Astrocyte (in vitro differentiated cells and primary cell): ENCODE data around the gene CARD14.

Source experiments
- EZH2 ChIP-seq: IDR thresholded peaks from 2 replicates; pipeline ENCODE4 v1.6.1; 2012; ENCODE audit warnings: mild to moderate bottlenecking, low read length, inconsistent platforms; ENCODE audit not compliant: insufficient read depth
- TF ChIP-seq, protein P1 (sequence below): IDR thresholded peaks from 2 replicates; pipeline ENCODE4 v1.5.1; 2011; ENCODE audit warnings: low read depth, mild to moderate bottlenecking, inconsistent platforms, low read length, moderate library complexity; ENCODE audit not compliant: insufficient read depth

DNA sequence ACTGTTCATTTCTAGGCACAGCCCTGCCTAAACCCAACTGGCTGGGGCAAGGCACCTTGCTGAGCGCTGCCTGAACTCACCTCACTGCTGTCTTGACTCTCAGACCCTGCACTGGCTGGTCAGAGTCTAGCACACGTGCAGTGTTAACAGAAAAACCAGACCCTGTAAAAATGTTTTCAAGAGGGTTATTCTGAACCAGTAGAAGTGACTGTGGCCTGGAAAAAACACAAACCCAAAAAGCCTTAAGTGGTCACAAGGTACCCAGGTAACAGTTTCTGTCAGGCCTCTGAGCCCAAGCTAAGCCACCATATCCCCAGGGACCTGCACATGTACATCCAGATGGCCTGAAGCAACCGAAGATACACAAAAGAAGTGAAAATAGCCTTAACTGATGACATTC, 16.8 kb upstream of the CARD14 start:
- TF ChIP-seq EZH2 = no peak
- TF ChIP-seq, protein P1, sequence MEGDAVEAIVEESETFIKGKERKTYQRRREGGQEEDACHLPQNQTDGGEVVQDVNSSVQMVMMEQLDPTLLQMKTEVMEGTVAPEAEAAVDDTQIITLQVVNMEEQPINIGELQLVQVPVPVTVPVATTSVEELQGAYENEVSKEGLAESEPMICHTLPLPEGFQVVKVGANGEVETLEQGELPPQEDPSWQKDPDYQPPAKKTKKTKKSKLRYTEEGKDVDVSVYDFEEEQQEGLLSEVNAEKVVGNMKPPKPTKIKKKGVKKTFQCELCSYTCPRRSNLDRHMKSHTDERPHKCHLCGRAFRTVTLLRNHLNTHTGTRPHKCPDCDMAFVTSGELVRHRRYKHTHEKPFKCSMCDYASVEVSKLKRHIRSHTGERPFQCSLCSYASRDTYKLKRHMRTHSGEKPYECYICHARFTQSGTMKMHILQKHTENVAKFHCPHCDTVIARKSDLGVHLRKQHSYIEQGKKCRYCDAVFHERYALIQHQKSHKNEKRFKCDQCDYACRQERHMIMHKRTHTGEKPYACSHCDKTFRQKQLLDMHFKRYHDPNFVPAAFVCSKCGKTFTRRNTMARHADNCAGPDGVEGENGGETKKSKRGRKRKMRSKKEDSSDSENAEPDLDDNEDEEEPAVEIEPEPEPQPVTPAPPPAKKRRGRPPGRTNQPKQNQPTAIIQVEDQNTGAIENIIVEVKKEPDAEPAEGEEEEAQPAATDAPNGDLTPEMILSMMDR = no peak
